A549 treated with AZD9567 at 1 μM for 4 hours (cell line): ENCODE results near the gene ZNF263. TPM values are rescaled to one million over a fixed set of nuclear protein-coding genes. Genes with fewer than 3 reads are reported as not detected.

Source experiments
- total RNA-seq: library from RNA; stranded (reverse); fragments of 200-300 nt; extraction: Qiagen RNA extraction; gene quantifications from 5 replicates; pipeline ENCODE4 v1.2.3, GENCODE V29; 2022; ENCODE audit not compliant: insufficient read depth

The ZNF263 gene
- total RNA-seq: 33.5 to 39.6 TPM (median 36.7 TPM) in 5 replicates

GRCh38 chr16:3282730-3283542 lies at the start of gene ZNF263:
ZNF263 (plus strand) TSS chr16:3283491; CDS start chr16:3283819, 328 bp downstream.

DNA sequence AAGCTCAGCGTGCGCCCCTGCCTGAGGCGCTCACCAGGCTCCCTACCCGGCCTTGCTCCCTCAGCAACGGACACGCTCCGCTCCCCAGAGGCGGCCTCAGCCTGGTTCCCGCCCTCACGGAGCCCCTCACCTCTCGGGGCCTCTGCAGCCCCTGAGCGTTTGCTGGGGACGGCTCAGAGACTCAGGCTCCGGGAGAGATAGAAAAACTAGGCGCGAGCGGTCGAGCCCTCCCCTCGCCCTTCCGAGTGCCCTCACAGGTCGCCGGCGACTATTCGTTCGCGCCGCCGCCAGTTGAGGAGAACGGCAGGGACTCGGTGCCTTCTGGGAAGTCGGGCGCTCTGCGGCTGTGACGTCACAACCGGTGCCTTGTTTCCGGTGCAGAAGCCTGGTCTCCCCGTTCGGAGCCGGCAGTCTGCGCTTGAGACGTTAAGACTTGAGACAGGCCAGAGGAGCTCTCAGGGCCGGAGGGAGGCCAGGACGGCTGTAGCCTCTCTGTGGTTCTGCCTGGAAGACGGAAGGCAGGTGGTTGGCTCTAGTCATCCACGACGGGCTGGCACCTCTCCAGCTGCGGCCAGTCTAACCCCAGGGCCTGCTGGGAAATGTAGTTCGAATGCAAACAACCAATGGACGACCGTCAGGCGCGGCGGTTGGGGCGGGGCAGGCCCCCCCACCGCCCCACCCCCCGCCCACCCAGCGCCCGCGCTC lies 48.3 kb upstream of the ZNF263 start, which contains the start of gene ZNF200:
Gene ZNF200 (minus strand): TSS at position 302 of the 705 bp plus-strand sequence. CDS start 1,403 bp downstream, outside the sequence.

DNA sequence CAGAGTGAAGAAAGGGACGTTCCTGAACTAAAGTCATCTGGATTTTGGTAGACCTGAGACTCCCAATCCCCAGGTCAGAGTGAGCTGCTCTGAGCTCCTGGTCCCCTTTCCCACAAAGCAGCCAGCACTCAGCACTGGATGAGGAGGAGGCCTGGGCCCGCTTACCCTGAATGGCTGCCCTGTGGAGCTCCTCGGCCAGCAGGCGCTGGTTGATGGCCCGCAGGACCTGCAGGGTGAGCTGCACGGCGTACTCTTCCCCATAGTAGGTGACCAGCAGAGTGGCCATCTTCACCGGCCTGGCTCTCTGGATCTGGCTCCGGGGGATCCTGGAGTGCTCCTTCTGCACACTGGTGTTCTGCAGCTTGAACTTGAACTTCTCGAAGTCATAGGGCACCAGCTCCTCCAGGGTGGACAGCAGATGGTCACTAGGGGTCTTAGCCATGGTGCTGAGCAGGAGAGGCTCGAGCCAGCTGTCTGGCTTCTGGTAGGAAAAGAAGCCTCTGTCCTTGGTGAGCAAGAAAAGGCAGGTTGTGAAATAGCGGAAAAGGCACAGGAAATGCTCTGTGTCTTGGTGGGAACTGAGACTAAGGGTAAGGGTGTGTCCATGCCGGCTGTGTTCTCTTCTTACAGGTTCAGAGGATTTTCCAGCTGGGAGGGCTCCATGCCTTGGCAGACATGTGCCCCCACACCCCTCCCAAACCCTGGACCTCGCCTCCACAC lies 27.0 kb upstream of the ZNF263 start, which contains the start of gene MEFV:
Gene MEFV (minus strand): TSS at position 488 of the 720 bp plus-strand sequence. CDS start 46 bp downstream, at position 442.

GRCh38 chr16:3305109-3306068 lies 22.1 kb downstream of the ZNF263 start, which contains the start of the genes TIGD7 and ZNF75A:
TIGD7 (minus strand) TSS chr16:3305430; CDS start chr16:3300614, 4,816 bp downstream.
ZNF75A (plus strand) TSS chr16:3305497; CDS start chr16:3308429, 2,932 bp downstream.

Other genes starting within 250 kb of the ZNF263 start
- gene BICDL2, start 246.5 kb upstream of the ZNF263 start, total RNA-seq: not detected in 5 replicates
- gene MMP25, start 236.9 kb upstream of the ZNF263 start, total RNA-seq: 0.86 to 1.1 TPM (median 0.96 TPM) in 4 of 5 replicates, not detected in the other
- gene IL32, start 217.9 kb upstream of the ZNF263 start, total RNA-seq: 13.0 to 37.1 TPM (median 22.9 TPM) in 5 replicates
- 0.03 TPM in 1 of 5 replicates, not detected in the others for gene ZSCAN10, start 184.2 kb upstream of the ZNF263 start, total RNA-seq
- 12.9 to 15.4 TPM (median 14.2 TPM) in 5 replicates for gene ZNF205, start 170.9 kb upstream of the ZNF263 start, total RNA-seq
- 12.4 to 13.5 TPM (median 12.8 TPM) in 5 replicates for gene ZNF213, start 148.5 kb upstream of the ZNF263 start, total RNA-seq
- 0.13 to 0.31 TPM (median 0.26 TPM) in 4 of 5 replicates, not detected in the other for gene OR1F1, start 95.3 kb upstream of the ZNF263 start, total RNA-seq
- gene ZNF200, start 48.3 kb upstream of the ZNF263 start, total RNA-seq: 7.8 to 9.3 TPM (median 8.4 TPM) in 5 replicates
- gene MEFV, start 26.9 kb upstream of the ZNF263 start, total RNA-seq: not detected in 5 replicates
- gene TIGD7, start 21.9 kb downstream of the ZNF263 start, total RNA-seq: 0.87 to 2.1 TPM (median 1.2 TPM) in 5 replicates
- 10.6 to 20.8 TPM (median 11.2 TPM) in 5 replicates for gene ZNF75A, start 22.0 kb downstream of the ZNF263 start, total RNA-seq
- gene OR2C1, start 72.4 kb downstream of the ZNF263 start, total RNA-seq: not detected in 5 replicates
- gene ZSCAN32, start 117.5 kb downstream of the ZNF263 start, total RNA-seq: 13.7 to 19.9 TPM (median 17.8 TPM) in 5 replicates
- gene ZNF174, start 117.7 kb downstream of the ZNF263 start, total RNA-seq: 7.7 to 13.7 TPM (median 13.0 TPM) in 5 replicates
- gene ZNF597, start 160.0 kb downstream of the ZNF263 start, total RNA-seq: 0.45 to 1.2 TPM (median 1.0 TPM) in 5 replicates
- 48.4 to 51.9 TPM (median 50.8 TPM) in 5 replicates for gene NAA60, start 160.2 kb downstream of the ZNF263 start, total RNA-seq
- not detected in 5 replicates for gene C16orf90, start 212.0 kb downstream of the ZNF263 start, total RNA-seq
- 19.3 to 22.3 TPM (median 20.9 TPM) in 5 replicates for gene CLUAP1, start 217.5 kb downstream of the ZNF263 start, total RNA-seq